AG10803 (cell line): ENCODE results near the gene PARD3B.

Source experiments
- DNase-seq: peaks from one replicate; pipeline ENCODE4 v3.0.0; 2010; ENCODE audit warnings: low read depth
- H3K4me3 ChIP-seq: 2 replicates; pipeline ENCODE4 v1.5.1; 2011; ENCODE audit warnings: mild to moderate bottlenecking, low read length, control low read depth
- CTCF ChIP-seq: conservative IDR thresholded peaks from 2 replicates; pipeline ENCODE4 v1.5.1; 2011; ENCODE audit warnings: mild to moderate bottlenecking, low read length, control low read depth, inconsistent platforms

PARD3B gene

GRCh38 chr2:204779771-204780170 lies 234.5 kb downstream of the PARD3B start:
- DNase-seq: no peak
- H3K4me3 ChIP-seq: no peak overlapping the region
- no peak for TF ChIP-seq CTCF

- no peak for TF ChIP-seq CTCF
- no peak overlapping the region for H3K4me3 ChIP-seq
- no peak for DNase-seq
These were observed 236.7 kb downstream of the PARD3B start for GRCh38 chr2:204781941-204782340.

- H3K4me3 ChIP-seq: no peak overlapping the region
- no peak for TF ChIP-seq CTCF
- no peak for DNase-seq
These were observed 244.8 kb downstream of the PARD3B start for GRCh38 chr2:204790076-204790475.

GRCh38 chr2:204791230-204791629 lies 246.0 kb downstream of the PARD3B start:
- DNase-seq: peak; percentile 52
- no peak for TF ChIP-seq CTCF
- no peak overlapping the region for H3K4me3 ChIP-seq

GRCh38 chr2:204794624-204795023 lies 249.3 kb downstream of the PARD3B start:
- TF ChIP-seq CTCF: no peak
- DNase-seq: no peak
- H3K4me3 ChIP-seq: no peak overlapping the region

GRCh38 chr2:204795156-204795555 lies 249.9 kb downstream of the PARD3B start:
- TF ChIP-seq CTCF: no peak
- no peak overlapping the region for H3K4me3 ChIP-seq
- DNase-seq: peak; percentile 32

GRCh38 chr2:204796581-204796980 lies 251.3 kb downstream of the PARD3B start:
- no peak for DNase-seq
- H3K4me3 ChIP-seq: no peak overlapping the region
- TF ChIP-seq CTCF: no peak
